ENCODE results near the gene WDR3. TPM values are rescaled to one million over a fixed set of nuclear protein-coding genes. Genes with fewer than 3 reads are reported as not detected.

WDR3 gene
- total and polyA plus RNA-seq, 3 experiments from 2014 or later = 30.1 to 81.4 (median 77.2) TPM

- peaks cover 65% of the 10 kb centered on the region for H3K36me3 ChIP-seq (ENCODE audit: insufficient read depth, low read length)
- no peaks in the 10 kb centered on the region for H3K9me3 Mint-ChIP-seq
- H3K4me3 ChIP-seq (ENCODE audit: low read length) = no peak overlapping the region
- no peak overlapping the region for H3K4me3 Mint-ChIP-seq
- H3K4me1 ChIP-seq (ENCODE audit: insufficient read depth, low read length) = no peaks in the 10 kb centered on the region
- H3K27ac Mint-ChIP-seq = peak overlapping the region in 1 of 8 donors; percentile 35
- CTCF ChIA-PET = no interaction called here
- H3K9me3 ChIP-seq (ENCODE audit: low read length) = no peaks in the 10 kb centered on the region
- H3K27me3 Mint-ChIP-seq = no peaks in the 10 kb centered on the region
- H3K4me1 Mint-ChIP-seq = no peaks in the 10 kb centered on the region
- DNase-seq = no peak
- no peak overlapping the region for H3K27ac ChIP-seq (ENCODE audit: low read depth, low read length)
- POLR2A ChIA-PET = no interaction called here
- H3K27me3 ChIP-seq (ENCODE audit: insufficient read depth, low read length, poor library complexity, severe bottlenecking) = no peaks in the 10 kb centered on the region
- peaks cover 27 to 94% (median 43%) of the 10 kb centered on the region in 3 donors for H3K36me3 Mint-ChIP-seq
Measured at GRCh38 chr1:117952386-117952785, 22.8 kb downstream of the WDR3 start.

GRCh38 chr1:117959364-117959763 lies 29.8 kb downstream of the WDR3 start:
- H3K9me3 Mint-ChIP-seq = no peaks in the 10 kb centered on the region
- no peak overlapping the region for H3K4me3 ChIP-seq (ENCODE audit: low read length)
- H3K27ac Mint-ChIP-seq = no peak overlapping the region
- no peak overlapping the region for H3K27ac ChIP-seq (ENCODE audit: low read depth, low read length)
- ChIA-PET CTCF (no interaction called here), POLR2A (no interaction called here)
- no peak for DNase-seq
- no peak overlapping the region for H3K4me3 Mint-ChIP-seq
- no peaks in the 10 kb centered on the region for H3K4me1 ChIP-seq (ENCODE audit: insufficient read depth, low read length)
- no peaks in the 10 kb centered on the region for H3K9me3 ChIP-seq (ENCODE audit: low read length)
- peaks cover 19% of the 10 kb centered on the region for H3K36me3 ChIP-seq (ENCODE audit: insufficient read depth, low read length)
- H3K36me3 Mint-ChIP-seq = peaks cover 11 to 67% (median 29%) of the 10 kb centered on the region in 3 donors
- no peaks in the 10 kb centered on the region for H3K4me1 Mint-ChIP-seq
- H3K27me3 Mint-ChIP-seq = no peaks in the 10 kb centered on the region
- no peaks in the 10 kb centered on the region for H3K27me3 ChIP-seq (ENCODE audit: insufficient read depth, low read length, poor library complexity, severe bottlenecking)

GRCh38 chr1:117964290-117965038 lies 34.9 kb downstream of the WDR3 start:
- H3K9me3 ChIP-seq (ENCODE audit: low read length) = no peaks in the 10 kb centered on the region
- H3K4me3 ChIP-seq (ENCODE audit: low read length) = no peak overlapping the region
- H3K4me1 Mint-ChIP-seq = no peaks in the 10 kb centered on the region
- H3K4me1 ChIP-seq (ENCODE audit: insufficient read depth, low read length) = no peaks in the 10 kb centered on the region
- H3K36me3 ChIP-seq (ENCODE audit: insufficient read depth, low read length) = no peaks in the 10 kb centered on the region
- no peaks in the 10 kb centered on the region for H3K27me3 Mint-ChIP-seq
- no peaks in the 10 kb centered on the region for H3K27me3 ChIP-seq (ENCODE audit: insufficient read depth, low read length, poor library complexity, severe bottlenecking)
- no peak overlapping the region for H3K4me3 Mint-ChIP-seq
- DNase-seq = no peak
- ChIA-PET POLR2A (no interaction called here), CTCF (no interaction called here)
- peaks cover 0 to 17% (median 14%) of the 10 kb centered on the region in 3 donors for H3K36me3 Mint-ChIP-seq
- H3K27ac Mint-ChIP-seq = peak overlapping the region in 1 of 8 donors; percentile 52
- H3K27ac ChIP-seq (ENCODE audit: low read depth, low read length) = no peak overlapping the region
- H3K9me3 Mint-ChIP-seq = no peaks in the 10 kb centered on the region

- Mint-ChIP-seq H3K9me3 (no peaks in the 10 kb centered on the region), H3K36me3 (peaks cover 0 to 6% (median 0%) of the 10 kb centered on the region in 3 donors), H3K27me3 (peaks cover 0 to 3% of the 10 kb centered on the region in 2 donors), H3K27ac (no peak overlapping the region), H3K4me3 (no peak overlapping the region), H3K4me1 (no peaks in the 10 kb centered on the region)
- H3K27ac ChIP-seq (ENCODE audit: low read depth, low read length) = no peak overlapping the region
- no peaks in the 10 kb centered on the region for H3K9me3 ChIP-seq (ENCODE audit: low read length)
- DNase-seq = no peak
- H3K4me1 ChIP-seq (ENCODE audit: insufficient read depth, low read length) = no peaks in the 10 kb centered on the region
- H3K36me3 ChIP-seq (ENCODE audit: insufficient read depth, low read length) = no peaks in the 10 kb centered on the region
- no peak overlapping the region for H3K4me3 ChIP-seq (ENCODE audit: low read length)
- CTCF ChIA-PET = no interaction called here
- no peaks in the 10 kb centered on the region for H3K27me3 ChIP-seq (ENCODE audit: insufficient read depth, low read length, poor library complexity, severe bottlenecking)
- POLR2A ChIA-PET = no interaction called here
Measured at GRCh38 chr1:117967477-117967876, 37.9 kb downstream of the WDR3 start.

- Histone ChIP-seq H3K4me3 (ENCODE audit: low read length) (no peak overlapping the region), H3K27me3 (ENCODE audit: insufficient read depth, low read length, poor library complexity, severe bottlenecking) (no peaks in the 10 kb centered on the region), H3K36me3 (ENCODE audit: insufficient read depth, low read length) (no peaks in the 10 kb centered on the region), H3K9me3 (ENCODE audit: low read length) (no peaks in the 10 kb centered on the region), H3K27ac (ENCODE audit: low read depth, low read length) (no peak overlapping the region), H3K4me1 (ENCODE audit: insufficient read depth, low read length) (no peaks in the 10 kb centered on the region)
- no peaks in the 10 kb centered on the region for H3K4me1 Mint-ChIP-seq
- H3K36me3 Mint-ChIP-seq = peaks cover 0 to 6% (median 0%) of the 10 kb centered on the region in 3 donors
- H3K4me3 Mint-ChIP-seq = no peak overlapping the region
- no peaks in the 10 kb centered on the region for H3K9me3 Mint-ChIP-seq
- no peak for DNase-seq
- ChIA-PET CTCF (no interaction called here), POLR2A (no interaction called here)
- H3K27ac Mint-ChIP-seq = no peak overlapping the region
- H3K27me3 Mint-ChIP-seq = peaks cover 0 to 3% of the 10 kb centered on the region in 2 donors
Measured at GRCh38 chr1:117967881-117968280, 38.3 kb downstream of the WDR3 start.

GRCh38 chr1:117970252-117970651 lies 40.7 kb downstream of the WDR3 start:
- Mint-ChIP-seq H3K4me3 (no peak overlapping the region), H3K9me3 (no peaks in the 10 kb centered on the region), H3K4me1 (no peaks in the 10 kb centered on the region), H3K27ac (no peak overlapping the region), H3K27me3 (peaks cover 2 to 7% of the 10 kb centered on the region in 2 donors), H3K36me3 (peaks cover 0 to 4% (median 0%) of the 10 kb centered on the region in 3 donors)
- ChIA-PET POLR2A (no interaction called here), CTCF (no interaction called here)
- Histone ChIP-seq H3K9me3 (ENCODE audit: low read length) (no peaks in the 10 kb centered on the region), H3K27ac (ENCODE audit: low read depth, low read length) (no peak overlapping the region), H3K4me1 (ENCODE audit: insufficient read depth, low read length) (no peaks in the 10 kb centered on the region), H3K27me3 (ENCODE audit: insufficient read depth, low read length, poor library complexity, severe bottlenecking) (no peaks in the 10 kb centered on the region), H3K4me3 (ENCODE audit: low read length) (no peak overlapping the region), H3K36me3 (ENCODE audit: insufficient read depth, low read length) (no peaks in the 10 kb centered on the region)
- no peak for DNase-seq

- H3K27ac Mint-ChIP-seq = no peak overlapping the region
- CTCF ChIA-PET = no interaction called here
- H3K27me3 Mint-ChIP-seq = peaks cover 2 to 13% of the 10 kb centered on the region in 2 donors
- Histone ChIP-seq H3K9me3 (ENCODE audit: low read length) (no peaks in the 10 kb centered on the region), H3K36me3 (ENCODE audit: insufficient read depth, low read length) (no peaks in the 10 kb centered on the region), H3K4me1 (ENCODE audit: insufficient read depth, low read length) (no peaks in the 10 kb centered on the region), H3K4me3 (ENCODE audit: low read length) (no peak overlapping the region), H3K27ac (ENCODE audit: low read depth, low read length) (no peak overlapping the region), H3K27me3 (ENCODE audit: insufficient read depth, low read length, poor library complexity, severe bottlenecking) (no peaks in the 10 kb centered on the region)
- POLR2A ChIA-PET = no interaction called here
- H3K9me3 Mint-ChIP-seq = no peaks in the 10 kb centered on the region
- H3K4me3 Mint-ChIP-seq = no peak overlapping the region
- H3K4me1 Mint-ChIP-seq = no peaks in the 10 kb centered on the region
- H3K36me3 Mint-ChIP-seq = peaks cover 0 to 2% (median 0%) of the 10 kb centered on the region in 3 donors
- no peak for DNase-seq
Measured at GRCh38 chr1:117971777-117972176, 42.2 kb downstream of the WDR3 start.

- no peaks in the 10 kb centered on the region for H3K36me3 Mint-ChIP-seq
- H3K27me3 ChIP-seq (ENCODE audit: insufficient read depth, low read length, poor library complexity, severe bottlenecking) = no peaks in the 10 kb centered on the region
- no peak for DNase-seq
- peaks cover 2 to 18% of the 10 kb centered on the region in 2 donors for H3K27me3 Mint-ChIP-seq
- H3K27ac Mint-ChIP-seq = no peak overlapping the region
- H3K4me1 Mint-ChIP-seq = no peaks in the 10 kb centered on the region
- H3K4me3 Mint-ChIP-seq = no peak overlapping the region
- ChIA-PET POLR2A (no interaction called here), CTCF (no interaction called here)
- no peak overlapping the region for H3K4me3 ChIP-seq (ENCODE audit: low read length)
- no peak overlapping the region for H3K27ac ChIP-seq (ENCODE audit: low read depth, low read length)
- no peaks in the 10 kb centered on the region for H3K36me3 ChIP-seq (ENCODE audit: insufficient read depth, low read length)
- H3K4me1 ChIP-seq (ENCODE audit: insufficient read depth, low read length) = no peaks in the 10 kb centered on the region
- no peaks in the 10 kb centered on the region for H3K9me3 ChIP-seq (ENCODE audit: low read length)
- H3K9me3 Mint-ChIP-seq = no peaks in the 10 kb centered on the region
Measured at GRCh38 chr1:117976381-117976780, 46.8 kb downstream of the WDR3 start.
